ENCODE results near the gene CCN6. TPM values are rescaled to one million over a fixed set of nuclear protein-coding genes. Genes with fewer than 3 reads are reported as not detected.
"Not testable (repeated sequence)": the region's sequence is repeated elsewhere in the genome, so short reads cannot be mapped to it uniquely, and the experiment has no call there.

Gene CCN6
- polyA plus RNA-seq, 1 donor from 2014 or later = not detected

DNA sequence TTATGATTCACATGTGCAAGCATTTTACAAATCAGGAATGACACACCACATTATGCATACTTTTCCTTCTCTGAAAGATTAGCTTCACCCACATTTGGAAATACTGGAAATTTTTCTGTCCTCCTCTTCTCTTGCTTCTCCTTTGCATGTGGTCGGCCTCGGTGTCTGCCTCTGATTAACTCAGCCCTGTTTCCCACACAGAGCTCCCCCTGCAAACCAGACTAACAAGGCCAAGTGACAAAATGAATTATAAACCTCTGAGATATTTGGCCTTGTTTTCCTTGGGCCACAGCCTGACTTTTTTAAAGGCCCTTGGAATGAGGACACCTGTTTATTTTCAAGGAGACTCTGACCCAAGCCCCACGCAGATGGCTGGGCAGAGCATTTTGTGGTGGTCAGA lies 9.0 kb upstream of the CCN6 start:
- Histone ChIP-seq H3K27me3 (ENCODE audit: insufficient read depth, low read depth, low read length) (no peaks in the 10 kb centered on the region), H3K36me3 (ENCODE audit: insufficient read depth, low read length) (no peaks in the 10 kb centered on the region), H3K4me3 (ENCODE audit: low read length) (no peak overlapping the region), H3F3A (ENCODE audit: insufficient read depth, low read length, poor library complexity, severe bottlenecking) (no peaks in the 10 kb centered on the region), H2AFZ (ENCODE audit: low read depth, low read length) (no peak overlapping the region), H3K9me2 (ENCODE audit: insufficient read depth, low read length) (no peaks in the 10 kb centered on the region), H3K27ac (ENCODE audit: low read length) (no peak overlapping the region), H3K9me3 (ENCODE audit: low read length) (no peaks in the 10 kb centered on the region), H3K4me2 (ENCODE audit: low read length) (no peak overlapping the region), H4K20me1 (ENCODE audit: insufficient read depth) (no peaks in the 10 kb centered on the region), H3K9ac (ENCODE audit: low read length) (no peak overlapping the region), H3K79me2 (replicated peaks; ENCODE audit: insufficient read depth, low read length) (no peaks in the 10 kb centered on the region)
- TF ChIP-seq RAD21 (conservative IDR thresholded peaks at IDR 0.05) = no peak
- TF ChIP-seq, protein P1, sequence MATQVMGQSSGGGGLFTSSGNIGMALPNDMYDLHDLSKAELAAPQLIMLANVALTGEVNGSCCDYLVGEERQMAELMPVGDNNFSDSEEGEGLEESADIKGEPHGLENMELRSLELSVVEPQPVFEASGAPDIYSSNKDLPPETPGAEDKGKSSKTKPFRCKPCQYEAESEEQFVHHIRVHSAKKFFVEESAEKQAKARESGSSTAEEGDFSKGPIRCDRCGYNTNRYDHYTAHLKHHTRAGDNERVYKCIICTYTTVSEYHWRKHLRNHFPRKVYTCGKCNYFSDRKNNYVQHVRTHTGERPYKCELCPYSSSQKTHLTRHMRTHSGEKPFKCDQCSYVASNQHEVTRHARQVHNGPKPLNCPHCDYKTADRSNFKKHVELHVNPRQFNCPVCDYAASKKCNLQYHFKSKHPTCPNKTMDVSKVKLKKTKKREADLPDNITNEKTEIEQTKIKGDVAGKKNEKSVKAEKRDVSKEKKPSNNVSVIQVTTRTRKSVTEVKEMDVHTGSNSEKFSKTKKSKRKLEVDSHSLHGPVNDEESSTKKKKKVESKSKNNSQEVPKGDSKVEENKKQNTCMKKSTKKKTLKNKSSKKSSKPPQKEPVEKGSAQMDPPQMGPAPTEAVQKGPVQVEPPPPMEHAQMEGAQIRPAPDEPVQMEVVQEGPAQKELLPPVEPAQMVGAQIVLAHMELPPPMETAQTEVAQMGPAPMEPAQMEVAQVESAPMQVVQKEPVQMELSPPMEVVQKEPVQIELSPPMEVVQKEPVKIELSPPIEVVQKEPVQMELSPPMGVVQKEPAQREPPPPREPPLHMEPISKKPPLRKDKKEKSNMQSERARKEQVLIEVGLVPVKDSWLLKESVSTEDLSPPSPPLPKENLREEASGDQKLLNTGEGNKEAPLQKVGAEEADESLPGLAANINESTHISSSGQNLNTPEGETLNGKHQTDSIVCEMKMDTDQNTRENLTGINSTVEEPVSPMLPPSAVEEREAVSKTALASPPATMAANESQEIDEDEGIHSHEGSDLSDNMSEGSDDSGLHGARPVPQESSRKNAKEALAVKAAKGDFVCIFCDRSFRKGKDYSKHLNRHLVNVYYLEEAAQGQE (IDR thresholded peaks at IDR 0.05; ENCODE audit: borderline replicate concordance) = no peak
- TF ChIP-seq POLR2AphosphoS5 (IDR thresholded peaks at IDR 0.05) = no peak
- TF ChIP-seq MXI1 (conservative IDR thresholded peaks at IDR 0.05; ENCODE audit: poor library complexity, severe bottlenecking) = no peak

DNA sequence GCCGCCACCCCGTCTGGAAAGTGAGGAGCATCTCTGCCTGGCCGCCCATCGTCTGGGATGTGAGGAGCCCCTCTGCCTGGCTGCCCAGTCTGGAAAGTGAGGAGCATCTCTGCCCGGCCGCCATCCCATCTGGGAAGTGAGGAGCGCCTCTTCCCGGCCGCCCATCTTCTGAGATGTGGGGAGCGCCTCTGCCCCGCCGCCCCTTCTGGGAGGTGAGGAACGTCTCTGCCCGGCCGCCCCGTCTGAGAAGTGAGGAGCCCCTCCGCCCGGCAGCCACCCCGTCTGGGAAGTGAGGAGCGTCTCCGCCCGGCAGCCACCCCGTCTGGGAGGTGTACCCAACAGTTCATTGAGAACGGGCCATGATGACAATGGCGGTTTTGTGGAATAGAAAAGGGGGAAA lies 6.4 kb upstream of the CCN6 start:
- H3K9me2 ChIP-seq (ENCODE audit: insufficient read depth, low read length); H3K27me3 ChIP-seq (ENCODE audit: insufficient read depth, low read depth, low read length); H3K4me2 ChIP-seq (ENCODE audit: low read length); H3K9me3 ChIP-seq (ENCODE audit: low read length); H3K9ac ChIP-seq (ENCODE audit: low read length); H3F3A ChIP-seq (ENCODE audit: insufficient read depth, low read length, poor library complexity, severe bottlenecking); H3K79me2 ChIP-seq (replicated peaks; ENCODE audit: insufficient read depth, low read length); H3K36me3 ChIP-seq (ENCODE audit: insufficient read depth, low read length); H2AFZ ChIP-seq (ENCODE audit: low read depth, low read length); H3K4me3 ChIP-seq (ENCODE audit: low read length); H4K20me1 ChIP-seq (ENCODE audit: insufficient read depth); H3K27ac ChIP-seq (ENCODE audit: low read length): not testable (repeated sequence)

DNA sequence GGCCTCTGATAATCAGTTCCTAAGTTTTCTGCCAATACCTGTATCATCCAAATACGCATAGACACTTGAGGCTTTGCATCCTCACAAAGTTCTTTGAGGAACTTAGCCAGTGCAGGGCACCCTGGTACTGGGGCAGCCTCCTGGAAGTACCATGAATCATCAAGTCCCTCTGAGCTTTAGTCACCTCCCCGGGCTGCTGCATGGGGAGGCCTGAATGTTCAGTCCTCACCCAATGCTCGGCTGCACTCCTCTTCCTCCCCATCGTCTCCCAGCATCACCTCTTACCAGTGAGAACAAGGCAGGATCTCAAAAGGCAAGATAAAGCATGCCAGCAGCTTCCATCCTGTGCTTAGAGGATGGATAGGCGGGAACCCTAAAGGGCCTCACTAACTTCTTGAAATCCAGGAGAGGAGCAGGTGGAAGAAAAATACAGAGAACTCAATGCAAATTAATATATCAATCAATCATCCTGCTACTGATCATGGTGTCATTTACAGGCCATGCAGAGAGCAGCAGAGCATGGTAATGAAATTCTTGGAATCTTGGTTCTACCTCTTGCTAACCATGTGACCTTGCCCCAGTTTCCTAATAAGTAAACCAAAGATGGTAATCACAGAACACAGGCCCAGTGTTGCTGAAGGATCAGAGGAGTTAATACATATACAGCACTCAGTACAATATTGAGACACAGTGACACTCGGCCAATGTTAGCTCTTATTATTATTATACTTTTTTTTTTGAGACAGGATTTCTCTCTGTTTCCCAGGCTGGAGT lies 4.7 kb upstream of the CCN6 start:
- Histone ChIP-seq H3K9me2 (ENCODE audit: insufficient read depth, low read length) (no peaks in the 10 kb centered on the region), H3K36me3 (ENCODE audit: insufficient read depth, low read length) (no peaks in the 10 kb centered on the region), H3K4me3 (ENCODE audit: low read length) (no peak overlapping the region), H3K9me3 (ENCODE audit: low read length) (no peaks in the 10 kb centered on the region), H3K27ac (ENCODE audit: low read length) (no peak overlapping the region), H2AFZ (ENCODE audit: low read depth, low read length) (no peak overlapping the region), H3K79me2 (replicated peaks; ENCODE audit: insufficient read depth, low read length) (no peaks in the 10 kb centered on the region), H4K20me1 (ENCODE audit: insufficient read depth) (no peaks in the 10 kb centered on the region), H3K27me3 (ENCODE audit: insufficient read depth, low read depth, low read length) (no peaks in the 10 kb centered on the region), H3K9ac (ENCODE audit: low read length) (no peak overlapping the region), H3F3A (ENCODE audit: insufficient read depth, low read length, poor library complexity, severe bottlenecking) (no peaks in the 10 kb centered on the region), H3K4me2 (ENCODE audit: low read length) (no peak overlapping the region)
- TF ChIP-seq MXI1 (conservative IDR thresholded peaks at IDR 0.05; ENCODE audit: poor library complexity, severe bottlenecking) = no peak

DNA sequence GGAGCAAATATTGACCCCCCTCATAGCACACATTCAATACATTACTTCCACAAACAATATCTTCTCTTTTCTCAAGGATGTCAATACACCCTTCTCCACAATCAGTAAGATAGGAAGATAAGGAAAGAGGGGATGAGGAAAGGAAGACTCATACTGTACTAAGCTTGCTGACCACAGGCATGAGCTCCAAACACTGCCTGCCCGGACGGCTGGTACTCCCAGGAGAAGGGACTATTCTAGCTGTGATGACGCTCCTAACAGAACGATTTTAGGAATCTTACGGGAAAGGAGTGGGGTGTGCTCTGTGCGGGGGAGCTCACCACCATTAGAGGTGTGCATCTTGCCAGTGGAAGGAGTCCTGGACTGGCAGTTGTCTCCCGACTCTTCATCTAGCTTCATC lies 3.9 kb upstream of the CCN6 start:
- H3K79me2 ChIP-seq (replicated peaks; ENCODE audit: insufficient read depth, low read length) = no peaks in the 10 kb centered on the region
- H4K20me1 ChIP-seq (ENCODE audit: insufficient read depth) = no peaks in the 10 kb centered on the region
- no peak overlapping the region for H2AFZ ChIP-seq (ENCODE audit: low read depth, low read length)
- H3K36me3 ChIP-seq (ENCODE audit: insufficient read depth, low read length) = no peaks in the 10 kb centered on the region
- no peaks in the 10 kb centered on the region for H3F3A ChIP-seq (ENCODE audit: insufficient read depth, low read length, poor library complexity, severe bottlenecking)
- H3K4me3 ChIP-seq (ENCODE audit: low read length) = no peak overlapping the region
- no peaks in the 10 kb centered on the region for H3K9me3 ChIP-seq (ENCODE audit: low read length)
- TF ChIP-seq, protein P1 (IDR thresholded peaks at IDR 0.05; ENCODE audit: borderline replicate concordance) = no peak
- TF ChIP-seq EZH2 (IDR thresholded peaks at IDR 0.05; ENCODE audit: borderline replicate concordance, insufficient read depth, low read length, poor library complexity, severe bottlenecking) (no peak), TAF1 (IDR thresholded peaks at IDR 0.05; ENCODE audit: low read depth) (no peak), SMC3 (conservative IDR thresholded peaks at IDR 0.05; ENCODE audit: poor library complexity) (no peak), RAD21 (conservative IDR thresholded peaks at IDR 0.05) (no peak)
- no peaks in the 10 kb centered on the region for H3K9me2 ChIP-seq (ENCODE audit: insufficient read depth, low read length)
- H3K27ac ChIP-seq (ENCODE audit: low read length) = no peak overlapping the region
- H3K9ac ChIP-seq (ENCODE audit: low read length) = no peak overlapping the region
- H3K27me3 ChIP-seq (ENCODE audit: insufficient read depth, low read depth, low read length) = no peaks in the 10 kb centered on the region
- no peak overlapping the region for H3K4me2 ChIP-seq (ENCODE audit: low read length)

All from neural cell (in vitro differentiated cells).